ENCODE data around the gene KIF13A. TPM values are rescaled to one million over a fixed set of nuclear protein-coding genes. Genes with fewer than 3 reads are reported as not detected.
"Not testable (repeated sequence)": the region's sequence is repeated elsewhere in the genome, so short reads cannot be mapped to it uniquely, and the experiment has no call there.

The KIF13A gene
- total RNA-seq, 3 donors from 2014 or later = 45.6 to 85.9 (median 46.9) TPM

GRCh38 chr6:18022398-18023231, 35.2 kb upstream of the KIF13A start:
- Histone ChIP-seq H3K36me3 (ENCODE audit: low read depth) (no peaks in the 10 kb centered on the region), H3K4me3 (no peak overlapping the region), H3K4me1 (ENCODE audit: low read depth) (no peaks in the 10 kb centered on the region), H3K9me3 (no peaks in the 10 kb centered on the region)
- DNase-seq (no peak), ATAC-seq (no peak)
- intact Hi-C loops (cut with DNase I, micrococcal nuclease) = no loop called here
- TF ChIP-seq CTCF (IDR thresholded peaks at IDR 0.05) = no peak

- intact Hi-C loops (cut with DNase I, micrococcal nuclease) = no loop called here
- no peak for ATAC-seq
- Histone ChIP-seq H3K9me3 (no peaks in the 10 kb centered on the region), H3K4me1 (ENCODE audit: low read depth) (no peaks in the 10 kb centered on the region), H3K4me3 (no peak overlapping the region), H3K36me3 (ENCODE audit: low read depth) (no peaks in the 10 kb centered on the region)
- no peak for DNase-seq
- TF ChIP-seq CTCF (IDR thresholded peaks at IDR 0.05) = no peak
Measured at GRCh38 chr6:18021166-18021850, 33.9 kb upstream of the KIF13A start.

- H3K36me3 ChIP-seq (ENCODE audit: low read depth); intact Hi-C loops (cut with DNase I, micrococcal nuclease); ATAC-seq; H3K4me1 ChIP-seq (ENCODE audit: low read depth); H3K4me3 ChIP-seq; DNase-seq; H3K9me3 ChIP-seq: not testable (repeated sequence)
Measured at GRCh38 chr6:18020545-18020944, 33.1 kb upstream of the KIF13A start.

- no peak for ATAC-seq
- no peak overlapping the region for H3K4me3 ChIP-seq
Measured at GRCh38 chr6:18019539-18020534, 32.4 kb upstream of the KIF13A start.

GRCh38 chr6:18019133-18019532, 31.7 kb upstream of the KIF13A start:
- intact Hi-C loops (cut with DNase I, micrococcal nuclease); H3K4me1 ChIP-seq (ENCODE audit: low read depth); H3K36me3 ChIP-seq (ENCODE audit: low read depth); DNase-seq; H3K4me3 ChIP-seq; ATAC-seq; H3K9me3 ChIP-seq: not testable (repeated sequence)

More at GRCh38 chr6:18019539-18020534, 32.4 kb upstream of the KIF13A start:
- Histone ChIP-seq H3K9me3 (no peaks in the 10 kb centered on the region), H3K4me1 (ENCODE audit: low read depth) (no peaks in the 10 kb centered on the region), H3K36me3 (ENCODE audit: low read depth) (no peaks in the 10 kb centered on the region)
- intact Hi-C loops (cut with DNase I, micrococcal nuclease) = no loop called here
- no peak for TF ChIP-seq CTCF (IDR thresholded peaks at IDR 0.05)
- no peak for DNase-seq

DNA sequence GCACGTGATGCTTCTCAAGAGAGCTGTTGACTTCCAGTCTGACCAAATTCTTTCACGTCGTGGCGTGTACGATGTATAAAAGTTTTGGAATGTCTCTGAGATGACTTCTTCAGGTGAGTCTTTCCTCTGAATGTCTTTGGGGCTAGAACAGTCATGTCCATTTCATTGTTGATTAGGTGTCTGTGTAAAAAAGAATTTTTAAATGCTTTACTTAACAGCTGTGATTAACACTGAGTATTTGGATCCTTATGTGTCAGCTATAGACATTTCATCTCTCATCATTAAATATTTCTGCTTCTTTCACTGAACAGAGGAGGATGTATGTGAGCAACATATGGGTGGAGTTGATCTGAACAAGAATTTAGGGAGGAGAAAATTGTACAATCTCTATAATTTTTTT, 29.3 kb upstream of the KIF13A start:
- ATAC-seq (no peak), DNase-seq (no peak)
- intact Hi-C loops (cut with DNase I, micrococcal nuclease) = no loop called here
- no peaks in the 10 kb centered on the region for H3K9me3 ChIP-seq
- no peak for TF ChIP-seq CTCF (IDR thresholded peaks at IDR 0.05)
- no peaks in the 10 kb centered on the region for H3K36me3 ChIP-seq (ENCODE audit: low read depth)
- no peaks in the 10 kb centered on the region for H3K4me1 ChIP-seq (ENCODE audit: low read depth)
- no peak overlapping the region for H3K4me3 ChIP-seq
